ENCODE results near the gene CACNG5.

DNA sequence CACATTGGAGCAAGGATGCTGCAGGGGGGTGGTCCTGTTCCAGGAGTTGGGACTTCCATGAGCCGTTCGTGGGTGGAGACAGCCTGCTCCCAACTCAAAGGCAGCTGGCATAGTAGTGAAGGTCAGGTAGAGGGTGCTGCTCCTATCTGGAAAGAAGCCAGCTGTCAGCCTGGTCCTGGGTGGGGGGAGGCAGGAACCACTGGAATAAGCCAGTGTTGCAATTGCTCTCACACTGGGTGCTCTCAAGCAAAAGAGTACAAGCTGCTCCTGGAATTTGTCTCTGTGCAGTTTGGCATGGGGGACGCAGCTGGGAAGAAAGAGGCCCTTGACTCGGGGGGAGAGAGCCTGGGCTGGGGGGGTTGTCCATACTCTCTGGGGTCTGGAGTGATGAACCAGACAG lies 8.7 kb downstream of the CACNG5 start:
- TF ChIP-seq, protein P1, sequence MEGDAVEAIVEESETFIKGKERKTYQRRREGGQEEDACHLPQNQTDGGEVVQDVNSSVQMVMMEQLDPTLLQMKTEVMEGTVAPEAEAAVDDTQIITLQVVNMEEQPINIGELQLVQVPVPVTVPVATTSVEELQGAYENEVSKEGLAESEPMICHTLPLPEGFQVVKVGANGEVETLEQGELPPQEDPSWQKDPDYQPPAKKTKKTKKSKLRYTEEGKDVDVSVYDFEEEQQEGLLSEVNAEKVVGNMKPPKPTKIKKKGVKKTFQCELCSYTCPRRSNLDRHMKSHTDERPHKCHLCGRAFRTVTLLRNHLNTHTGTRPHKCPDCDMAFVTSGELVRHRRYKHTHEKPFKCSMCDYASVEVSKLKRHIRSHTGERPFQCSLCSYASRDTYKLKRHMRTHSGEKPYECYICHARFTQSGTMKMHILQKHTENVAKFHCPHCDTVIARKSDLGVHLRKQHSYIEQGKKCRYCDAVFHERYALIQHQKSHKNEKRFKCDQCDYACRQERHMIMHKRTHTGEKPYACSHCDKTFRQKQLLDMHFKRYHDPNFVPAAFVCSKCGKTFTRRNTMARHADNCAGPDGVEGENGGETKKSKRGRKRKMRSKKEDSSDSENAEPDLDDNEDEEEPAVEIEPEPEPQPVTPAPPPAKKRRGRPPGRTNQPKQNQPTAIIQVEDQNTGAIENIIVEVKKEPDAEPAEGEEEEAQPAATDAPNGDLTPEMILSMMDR (IDR thresholded peaks at IDR 0.05), result no peak
- TF ChIP-seq POLR2A (IDR thresholded peaks at IDR 0.05), result no peak

All from right lobe of liver (tissue), 4 donors.